H9 (cell line): ENCODE results near the gene KRTDAP. TPM values are rescaled to one million over a fixed set of nuclear protein-coding genes. Genes with fewer than 3 reads are reported as not detected.

ENCODE experiments used
- DNase-seq: peaks from one replicate; pipeline ENCODE4 v3.0.0-alpha.2; 2017
- H2AFZ ChIP-seq: one replicate; pipeline ENCODE4 v1.6.1; 2013; ENCODE audit warnings: mild to moderate bottlenecking, low read length, control low read depth, moderate library complexity
- H2AK5ac ChIP-seq: 2 replicates; pipeline ENCODE4 v1.6.1; 2013; ENCODE audit warnings: low read length, control low read depth, mixed read lengths; ENCODE audit not compliant: insufficient read length
- H2BK120ac ChIP-seq: one replicate; pipeline ENCODE4 v1.6.1; 2013; ENCODE audit warnings: low read depth, mild to moderate bottlenecking, low read length, control low read depth, inconsistent platforms; ENCODE audit not compliant: poor library complexity, severe bottlenecking
- H2BK12ac ChIP-seq: 2 replicates; pipeline ENCODE4 v1.6.1; 2013; ENCODE audit warnings: low read length, control low read depth, mixed read lengths, low read depth; ENCODE audit not compliant: insufficient read length
- H2BK15ac ChIP-seq: 2 replicates; pipeline ENCODE4 v1.6.1; 2013; ENCODE audit warnings: low read depth, low read length, control low read depth
- H2BK20ac ChIP-seq: one replicate; pipeline ENCODE4 v1.6.1; 2013; ENCODE audit warnings: low read depth, mild to moderate bottlenecking, low read length, control low read depth, inconsistent platforms; ENCODE audit not compliant: poor library complexity, severe bottlenecking
- H2BK5ac ChIP-seq: 2 replicates; pipeline ENCODE4 v1.6.1; 2013; ENCODE audit warnings: low read length, control low read depth, mixed read lengths; ENCODE audit not compliant: insufficient read length
- H3K14ac ChIP-seq: 2 replicates; pipeline ENCODE4 v1.6.1; 2013; ENCODE audit warnings: low read length, control low read depth; ENCODE audit not compliant: insufficient read depth
- H3K18ac ChIP-seq: 2 replicates; pipeline ENCODE4 v1.6.1; 2013; ENCODE audit warnings: low read depth, mild to moderate bottlenecking, mixed read lengths, low read length, control low read depth; ENCODE audit not compliant: insufficient read length
- H3K23ac ChIP-seq: 2 replicates; pipeline ENCODE4 v1.6.1; 2013; ENCODE audit warnings: low read length, control low read depth, mixed read lengths, low read depth; ENCODE audit not compliant: insufficient read length
- H3K23me2 ChIP-seq: 2 replicates; pipeline ENCODE4 v1.6.1; 2013; ENCODE audit warnings: low read depth, mild to moderate bottlenecking, mixed read lengths, low read length, control low read depth; ENCODE audit not compliant: insufficient read length, poor library complexity, severe bottlenecking
- H3K27ac ChIP-seq: 2 replicates; pipeline ENCODE4 v1.5.1; 2013; ENCODE audit warnings: low read length, control low read depth, mixed read lengths, low read depth; ENCODE audit not compliant: insufficient read length
- H3K27me3 ChIP-seq: 2 replicates; pipeline ENCODE4 v1.6.1; 2013; ENCODE audit warnings: low read length, control low read depth, inconsistent platforms; ENCODE audit not compliant: insufficient read depth
- H3K4ac ChIP-seq: 2 replicates; pipeline ENCODE4 v1.6.1; 2013; ENCODE audit warnings: low read depth, mild to moderate bottlenecking, control low read depth, inconsistent platforms, low read length, moderate library complexity
- H3K4me1 ChIP-seq: 2 replicates; pipeline ENCODE4 v1.6.1; 2013; ENCODE audit warnings: low read length, control low read depth, inconsistent platforms; ENCODE audit not compliant: insufficient read depth
- H3K4me2 ChIP-seq: 2 replicates; pipeline ENCODE4 v1.6.1; 2013; ENCODE audit warnings: low read length, control low read depth, mixed read lengths; ENCODE audit not compliant: insufficient read length, insufficient read depth
- H3K56ac ChIP-seq: 2 replicates; pipeline ENCODE4 v1.6.1; 2013; ENCODE audit warnings: low read depth, mild to moderate bottlenecking, mixed read lengths, low read length, control low read depth; ENCODE audit not compliant: insufficient read length
- H3K79me1 ChIP-seq: 2 replicates; pipeline ENCODE4 v1.6.1; 2013; ENCODE audit warnings: low read depth, mild to moderate bottlenecking, moderate library complexity, low read length, control low read depth, inconsistent platforms; ENCODE audit not compliant: insufficient read depth, poor library complexity, severe bottlenecking
- H3K79me2 ChIP-seq: 2 replicates; pipeline ENCODE4 v1.6.1; 2013; ENCODE audit warnings: low read length, control low read depth, inconsistent platforms; ENCODE audit not compliant: insufficient read depth
- H3K9ac ChIP-seq: 2 replicates; pipeline ENCODE4 v1.6.1; 2013; ENCODE audit warnings: low read length, control low read depth, mixed read lengths; ENCODE audit not compliant: insufficient read length; ENCODE audit errors: extremely low read depth
- H3K9me3 ChIP-seq: one replicate; pipeline ENCODE4 v1.6.1; 2013; ENCODE audit warnings: low read depth, low read length, inconsistent platforms; ENCODE audit not compliant: control insufficient read depth
- H3T11ph ChIP-seq: one replicate; pipeline ENCODE4 v1.6.1; 2013; ENCODE audit warnings: mild to moderate bottlenecking, low read length, control low read depth, inconsistent platforms
- H4K20me1 ChIP-seq: one replicate; pipeline ENCODE4 v1.6.1; 2013; ENCODE audit not compliant: control insufficient read depth, insufficient read length, insufficient read depth
- H4K5ac ChIP-seq: 2 replicates; pipeline ENCODE4 v1.6.1; 2013; ENCODE audit warnings: low read depth, mild to moderate bottlenecking, mixed read lengths, low read length, control low read depth; ENCODE audit not compliant: insufficient read length
- H4K8ac ChIP-seq: replicated peaks from 2 replicates; pipeline ENCODE4 v1.6.1; 2013; ENCODE audit warnings: low read length, control low read depth, mixed read lengths, low read depth; ENCODE audit not compliant: insufficient read length
- H4K91ac ChIP-seq: 2 replicates; pipeline ENCODE4 v1.6.1; 2013; ENCODE audit warnings: low read depth, mild to moderate bottlenecking, moderate library complexity, mixed read lengths, low read length, control low read depth; ENCODE audit not compliant: insufficient read length
- H3K27ac Mint-ChIP-seq, 3 experiments: 2 replicates in 2 of 3; 3 replicates in 1 of 3; pipeline ENCODE4 v1.8.0; 2020 to 2021; ENCODE audit warnings: mixed read lengths in 3 of 3, mild to moderate bottlenecking in 1 of 3, moderate library complexity in 1 of 3
- H3K27me3 Mint-ChIP-seq: 2 replicates; pipeline ENCODE4 v1.8.0; 2021; ENCODE audit warnings: low read depth, mild to moderate bottlenecking, moderate library complexity, mixed read lengths
- H3K36me3 Mint-ChIP-seq, 3 experiments: 2 replicates in 2 of 3; 3 replicates in 1 of 3; pipeline ENCODE4 v1.8.0; 2020 to 2021; ENCODE audit warnings: low read depth in 3 of 3, mixed read lengths in 3 of 3; ENCODE audit not compliant: insufficient read depth in 1 of 3
- H3K4me1 Mint-ChIP-seq, 2 experiments: 2 replicates each; pipeline ENCODE4 v1.8.0; 2020; ENCODE audit warnings: mixed read lengths in 2 of 2
- H3K4me3 Mint-ChIP-seq, 2 experiments: 2 replicates in 1 of 2; 3 replicates in 1 of 2; pipeline ENCODE4 v1.8.0; 2020 to 2021; ENCODE audit warnings: mild to moderate bottlenecking in 2 of 2, mixed read lengths in 2 of 2, moderate library complexity in 1 of 2
- H3K9me3 Mint-ChIP-seq, 2 experiments: 2 replicates in 1 of 2; 3 replicates in 1 of 2; pipeline ENCODE4 v1.8.0; 2020; ENCODE audit warnings: mild to moderate bottlenecking in 2 of 2, mixed read lengths in 2 of 2, moderate library complexity in 1 of 2
- CTCF ChIP-seq: fragments of 200-600 bp; sonication (generic); conservative IDR thresholded peaks from 3 replicates; pipeline ENCODE4 v1.8.0; 2021; ENCODE audit warnings: antibody characterized with exemption, mild to moderate bottlenecking
- WGBS: extraction: QIAGEN DNeasy Blood & Tissue Kit; methylation state at CpG from one replicate; pipeline ENCODE4 v1.1.7; 2013; ENCODE audit warnings: missing lambda C conversion rate, low lambda C conversion rate, mixed read lengths; ENCODE audit not compliant: insufficient read length; ENCODE audit errors: extremely low coverage; 5-methylcytosine and 5-hydroxymethylcytosine counted together
- total RNA-seq: library from RNA; stranded (reverse); gene quantifications from 2 replicates; pipeline ENCODE4 v1.2.1, GENCODE V29; 2021

KRTDAP gene
- total RNA-seq, 1 experiment from 2014 or later: 0.87 TPM

- DNase-seq: peak; percentile 61
- H3K27me3 Mint-ChIP-seq: peaks cover 35% of the 10 kb centered on the region
Observed at GRCh38 chr19:35514282-35514809, 24.1 kb upstream of the KRTDAP start.

More at GRCh38 chr19:35514282-35514809, 24.1 kb upstream of the KRTDAP start:
- Mint-ChIP-seq H3K27ac (no peak overlapping the region; a peak in 1 of 7 replicates), H3K9me3 (no peaks in the 10 kb centered on the region; a peak in 1 of 5 replicates), H3K36me3 (no peaks in the 10 kb centered on the region; a peak in 2 of 7 replicates), H3K4me1 (peaks cover 15 to 31% of the 10 kb centered on the region in 2 experiments), H3K4me3 (peak overlapping the region in 1 of 2 experiments; percentile 47; a peak in 2 of 5 replicates)
- Histone ChIP-seq H3K23ac (no peak overlapping the region), H2BK15ac (no peak overlapping the region), H3K23me2 (peaks cover 10% of the 10 kb centered on the region), H4K8ac (no peak overlapping the region), H4K91ac (no peak overlapping the region), H2BK20ac (no peak overlapping the region), H4K5ac (no peak overlapping the region), H3K4me1 (no peaks in the 10 kb centered on the region), H3K9me3 (no peaks in the 10 kb centered on the region), H3K27ac (no peak overlapping the region), H3K79me2 (no peaks in the 10 kb centered on the region; the same call in 1 of the 2 replicates), H3K79me1 (no peaks in the 10 kb centered on the region), H2AK5ac (no peak overlapping the region), H3K14ac (no peak overlapping the region; the same call in 1 of the 2 replicates), H3K56ac (no peak overlapping the region), H3K4me2 (peak overlapping the region; percentile 43), H3K18ac (no peak overlapping the region), H2BK120ac (no peak overlapping the region), H2BK5ac (no peak overlapping the region), H3K4ac (no peak overlapping the region), H2AFZ (no peak overlapping the region), H3T11ph (no peak overlapping the region), H3K27me3 (no peaks in the 10 kb centered on the region; the same call in none of the 2 replicates), H4K20me1 (no peaks in the 10 kb centered on the region), H3K9ac (no peak overlapping the region), H2BK12ac (no peak overlapping the region)
- WGBS: no CpG with 5 or more reads among the region's 20 CpGs
- TF ChIP-seq CTCF: 0 out of 3 replicates have a peak, but pooled peaks have one; percentile 16
